ENCODE measurements around the gene ITGA8. TPM values are rescaled to one million over a fixed set of nuclear protein-coding genes. Genes with fewer than 3 reads are reported as not detected.

The ITGA8 gene
- total and polyA plus RNA-seq, 9 of the 15 experiments (the other 6 are each of a cell fraction or from before 2014, with no cell fraction given) = 0.01 to 0.07 (median 0.04) TPM; not detected in 5

- TF ChIP-seq KDM4B (IDR thresholded peaks at IDR 0.05; ENCODE audit: borderline replicate concordance in 2 of 2, low read depth in 1 of 2) = no peak
Observed at GRCh38 chr10:15521328-15521903, 198.3 kb downstream of the ITGA8 start (continued).

DNA sequence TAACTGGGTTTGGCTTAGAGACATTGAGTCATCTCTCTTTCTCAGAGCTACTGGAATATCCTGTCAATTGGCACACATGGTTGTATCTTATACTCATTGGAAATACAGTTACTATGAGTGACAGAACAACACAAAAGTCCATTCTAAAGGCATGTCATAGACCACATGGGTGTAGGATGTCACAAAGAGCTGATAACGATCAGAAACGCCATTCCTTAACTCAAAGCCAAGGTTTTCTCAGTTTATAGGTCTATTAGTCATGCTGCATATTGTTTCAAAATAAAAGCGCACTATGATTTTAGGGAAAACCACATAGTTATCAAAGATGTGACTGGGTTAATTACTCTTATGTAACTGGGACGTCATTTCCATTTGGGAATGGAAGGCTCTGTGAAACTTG, 201.5 kb downstream of the ITGA8 start:
- WGBS (ENCODE audit: insufficient coverage, low coverage, missing lambda C conversion rate) = 20% methylated on average over 4 of the region's 4 CpGs
- H3K27me3 ChIP-seq (ENCODE audit: control insufficient read depth in 2 of 2, insufficient read depth in 2 of 2, low read length in 2 of 2) = peaks cover 0 to 3% of the 10 kb centered on the region in 2 experiments; a peak in 1 of 5 replicates
- H3K4me2 ChIP-seq (ENCODE audit: insufficient read depth, low read length) = no peak overlapping the region
- no peak for ATAC-seq
- H3K9me1 ChIP-seq (ENCODE audit: control insufficient read depth, insufficient read depth, low read length) = no peaks in the 10 kb centered on the region
- H3K4me1 ChIP-seq (replicated peaks in 1 of 2; ENCODE audit: control insufficient read depth in 2 of 2, insufficient read depth in 2 of 2, low read length in 2 of 2) = no peaks in the 10 kb centered on the region
- H2AFZ ChIP-seq (ENCODE audit: low read depth, low read length) = no peak overlapping the region
- no peak for FAIRE-seq
- no peaks in the 10 kb centered on the region for H3K36me3 ChIP-seq (ENCODE audit: control insufficient read depth, insufficient read depth, low read length)
- H3K9ac ChIP-seq (ENCODE audit: insufficient read depth in 1 of 2, low read depth in 2 of 2, low read length in 2 of 2) = no peak overlapping the region
- in situ Hi-C loops (cut with MboI) = no loop called here
- no peaks in the 10 kb centered on the region for H3K79me2 ChIP-seq (ENCODE audit: control insufficient read depth, insufficient read depth, low read length)
- no peaks in the 10 kb centered on the region for H3K9me3 ChIP-seq (replicated peaks; ENCODE audit: control insufficient read depth, insufficient read depth, low read depth, low read length)
- no peak overlapping the region for H3K4me3 ChIP-seq
- no peaks in the 10 kb centered on the region for H4K20me1 ChIP-seq (replicated peaks; ENCODE audit: control insufficient read depth, insufficient read depth, low read length)
- no peak overlapping the region for H3K27ac ChIP-seq (ENCODE audit: extremely low read depth, low read depth, low read length)
- POLR2A ChIA-PET = interaction anchor here (1.4 kb wide), 1 partner anchor 25 kb away, joined by 3 read pairs; no protein-coding TSS in a partner anchor
- TF ChIP-seq FOSL1 (tag; conservative IDR thresholded peaks at IDR 0.05) = peak; percentile 33; the same call in 1 of the 2 replicates
- TF ChIP-seq MYNN (IDR thresholded peaks at IDR 0.05) = peak; percentile 97
- TF ChIP-seq MYNN (CRISPR knock-in tag; IDR thresholded peaks at IDR 0.05) = peak; percentile 61; the same call in 1 of the 2 replicates
- no peak for TF ChIP-seq CBX8 (IDR thresholded peaks at IDR 0.05; ENCODE audit: borderline replicate concordance, extremely low read depth, low read depth, low read length, poor library complexity, severe bottlenecking)
- CTCF ChIA-PET (ENCODE audit: low intra/inter-chr PET ratio) = no interaction called here
- intact Hi-C loops (cut with micrococcal nuclease) = no loop called here
- DNase-seq (ENCODE audit: extremely low read depth in 1 of 4, low spot score in 3 of 4) = no peak
- BruUV-seq (replicated peaks) = no TSS peak
